ENCODE results near the gene DCAF4.
"Not testable (repeated sequence)": the region's sequence is repeated elsewhere in the genome, so short reads cannot be mapped to it uniquely, and the experiment has no call there.

The DCAF4 gene

DNA sequence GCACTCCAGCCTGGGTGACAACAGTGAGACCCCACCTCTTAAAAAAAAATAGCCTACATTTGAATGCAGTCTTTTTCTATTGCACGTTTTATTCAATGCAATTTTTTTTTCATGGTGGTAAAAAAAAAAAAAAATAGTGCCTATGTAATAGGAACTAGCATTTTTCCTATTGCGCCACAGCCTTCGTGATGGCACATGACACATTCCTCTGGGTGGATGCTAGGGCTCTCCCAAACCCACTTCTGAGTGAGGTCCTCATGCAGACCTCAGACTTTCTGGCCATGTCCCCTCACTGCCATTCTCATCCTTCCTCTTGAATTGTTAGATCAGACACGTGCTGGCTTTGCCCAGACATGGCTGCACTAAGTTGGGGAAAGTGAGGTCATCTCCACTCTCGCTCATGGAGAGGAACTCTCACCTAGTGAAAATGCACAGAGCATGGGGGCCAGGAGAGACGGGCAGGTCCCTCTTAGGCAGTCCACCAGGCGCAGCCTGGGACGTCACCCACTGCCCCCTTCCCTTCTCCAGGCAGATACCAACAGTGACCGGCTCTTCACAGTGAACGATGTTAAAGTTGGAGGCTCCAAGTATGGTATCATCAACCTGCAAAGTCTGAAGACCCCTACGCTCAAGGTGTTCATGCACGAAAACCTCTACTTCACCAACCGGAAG, 19.2 kb downstream of the DCAF4 start:
- no peak overlapping the region for H3K27ac ChIP-seq

DNA sequence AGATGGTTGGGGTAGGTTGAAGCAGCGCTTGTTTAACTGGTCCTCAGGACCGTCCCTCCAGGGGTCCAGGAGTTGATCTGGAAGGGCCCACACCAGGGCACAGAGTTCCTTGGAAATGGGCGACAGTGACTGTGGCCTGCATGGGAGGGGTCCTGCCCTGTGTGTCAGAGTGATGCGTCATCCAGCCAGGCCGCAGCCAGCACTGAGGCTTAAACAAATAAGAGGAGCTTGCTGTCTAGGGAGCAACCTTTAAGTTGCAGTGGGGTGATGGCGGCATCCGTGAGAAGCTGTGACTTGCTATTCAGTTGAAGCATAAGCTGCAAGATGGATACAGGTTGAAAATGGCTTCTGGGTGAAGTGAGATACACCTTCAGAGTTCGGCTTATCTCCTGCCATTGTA, 20.2 kb downstream of the DCAF4 start:
- H3K27ac ChIP-seq: no peak overlapping the region

More for the DNA sequence above, 19.2 kb downstream of the DCAF4 start:
- no peak for TF ChIP-seq CTCF (conservative IDR thresholded peaks at IDR 0.05)

DNA sequence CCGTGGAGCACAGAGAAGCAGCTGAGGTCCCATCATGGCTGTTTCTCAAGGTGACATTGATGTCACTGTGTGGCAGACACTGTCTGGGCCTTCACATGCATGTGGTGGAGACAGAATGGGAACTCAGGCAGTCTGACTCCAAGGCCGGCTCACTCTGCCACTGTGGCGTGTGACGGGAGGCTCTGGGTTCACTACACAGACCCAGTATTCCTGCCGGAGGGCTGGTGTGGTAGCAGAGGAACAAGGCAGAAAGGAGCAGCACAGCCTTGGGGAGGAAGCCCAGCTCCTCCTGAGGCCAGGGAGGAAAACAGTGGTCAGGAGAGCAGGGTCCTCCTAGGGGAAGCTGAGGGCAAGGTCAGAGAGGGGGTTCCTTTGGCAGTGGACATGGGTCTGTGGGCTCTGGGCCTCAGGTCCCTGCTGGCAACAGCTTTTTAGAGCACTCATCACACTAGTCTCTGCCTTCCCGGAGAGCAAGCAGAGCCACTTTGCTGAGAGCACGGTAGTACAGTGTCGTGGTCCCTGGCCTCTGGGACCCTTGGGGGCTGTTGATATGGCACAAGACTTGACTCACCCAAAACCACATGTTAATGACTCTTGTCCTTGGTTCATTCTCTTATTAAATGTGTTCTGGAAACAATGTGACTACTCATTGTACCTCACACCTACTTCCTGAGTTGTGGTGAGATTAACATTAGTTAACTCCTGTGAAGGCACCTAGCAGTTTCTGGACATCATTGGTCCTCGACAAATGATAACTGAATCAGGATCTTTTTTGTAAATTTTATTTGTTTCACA, 21.3 kb downstream of the DCAF4 start:
- no peak for TF ChIP-seq ZFX (IDR thresholded peaks at IDR 0.05)
- TF ChIP-seq CTCF (conservative IDR thresholded peaks at IDR 0.05): no peak
- no peak overlapping the region for H3K27ac ChIP-seq

More for the DNA sequence above, 20.2 kb downstream of the DCAF4 start:
- TF ChIP-seq ZFX (IDR thresholded peaks at IDR 0.05): no peak
- TF ChIP-seq CTCF (conservative IDR thresholded peaks at IDR 0.05): no peak

- no peak overlapping the region for H3K27ac ChIP-seq
- TF ChIP-seq CTCF (conservative IDR thresholded peaks at IDR 0.05) (peak; percentile 96), ZFX (IDR thresholded peaks at IDR 0.05) (no peak)
These were observed 22.3 kb downstream of the DCAF4 start for GRCh38 chr14:72948481-72949138.

GRCh38 chr14:72952171-72952570, 25.9 kb downstream of the DCAF4 start:
- TF ChIP-seq ZFX (IDR thresholded peaks at IDR 0.05) (no peak), CTCF (conservative IDR thresholded peaks at IDR 0.05) (no peak)
- no peak overlapping the region for H3K27ac ChIP-seq

GRCh38 chr14:72956741-72957140, 30.5 kb downstream of the DCAF4 start:
- H3K27ac ChIP-seq: not testable (repeated sequence)

- TF ChIP-seq ZFX (IDR thresholded peaks at IDR 0.05) (no peak), CTCF (conservative IDR thresholded peaks at IDR 0.05) (no peak)
- H3K27ac ChIP-seq: no peak overlapping the region
These were observed 30.9 kb downstream of the DCAF4 start for GRCh38 chr14:72957213-72957612.
